ENCODE measurements around the gene GSC.

Gene GSC

GRCh38 chr14:94780536-94781399 is 10.9 kb upstream of the GSC start:
- Histone ChIP-seq H3K36me3 (replicated peaks in 1 of 2; ENCODE audit: control insufficient read depth in 2 of 2, insufficient read depth in 2 of 2, low read length in 2 of 2) (no peaks in the 10 kb centered on the region), H2BK5ac (ENCODE audit: low read length) (no peak overlapping the region), H3K18ac (ENCODE audit: low read length) (peak overlapping the region; percentile 42), H3K27ac (replicated peaks; ENCODE audit: low read length) (no peak overlapping the region), H3K9ac (ENCODE audit: low read depth, low read length, poor library complexity) (no peak overlapping the region), H3K4me3 (ENCODE audit: low read length in 2 of 2) (no peak overlapping the region), H3K4ac (ENCODE audit: low read length) (no peak overlapping the region), H3K79me1 (ENCODE audit: low read depth, low read length) (no peaks in the 10 kb centered on the region), H2AFZ (ENCODE audit: low read length) (no peak overlapping the region), H4K91ac (ENCODE audit: low read depth, low read length, poor library complexity) (no peak overlapping the region), H2BK120ac (ENCODE audit: low read depth, low read length) (no peak overlapping the region), H2BK15ac (ENCODE audit: low read length) (no peak overlapping the region), H3K9me3 (replicated peaks in 1 of 2; ENCODE audit: control insufficient read depth in 2 of 2, insufficient read depth in 1 of 2, low read depth in 1 of 2, low read length in 2 of 2) (no peaks in the 10 kb centered on the region), H2BK12ac (ENCODE audit: low read length) (no peak overlapping the region), H3K4me2 (ENCODE audit: insufficient read depth, low read length, poor library complexity, severe bottlenecking) (no peak overlapping the region), H4K8ac (ENCODE audit: low read depth, low read length) (no peak overlapping the region), H2AK5ac (ENCODE audit: low read depth, low read length) (no peak overlapping the region), H3K27me3 (ENCODE audit: control insufficient read depth in 3 of 3, insufficient read depth in 3 of 3, low read depth in 1 of 3, low read length in 3 of 3) (peaks cover 0 to 18% (median 17%) of the 10 kb centered on the region in 3 experiments), H3K23ac (ENCODE audit: low read depth, low read length, poor library complexity) (no peak overlapping the region), H3K4me1 (ENCODE audit: control insufficient read depth in 2 of 2, insufficient read depth in 1 of 2, low read depth in 1 of 2, low read length in 2 of 2) (peaks cover 0 to 14% of the 10 kb centered on the region in 2 donors), H3K14ac (ENCODE audit: low read length) (no peak overlapping the region)
- WGBS, 2 donors (ENCODE audit: extremely low coverage in 2 of 2, insufficient read length in 2 of 2, insufficient replicate concordance in 1 of 2), result no CpG with 5 or more reads among the region's 8 CpGs
- peak; percentile 36 for DNase-seq (ENCODE audit: low spot score)

DNA sequence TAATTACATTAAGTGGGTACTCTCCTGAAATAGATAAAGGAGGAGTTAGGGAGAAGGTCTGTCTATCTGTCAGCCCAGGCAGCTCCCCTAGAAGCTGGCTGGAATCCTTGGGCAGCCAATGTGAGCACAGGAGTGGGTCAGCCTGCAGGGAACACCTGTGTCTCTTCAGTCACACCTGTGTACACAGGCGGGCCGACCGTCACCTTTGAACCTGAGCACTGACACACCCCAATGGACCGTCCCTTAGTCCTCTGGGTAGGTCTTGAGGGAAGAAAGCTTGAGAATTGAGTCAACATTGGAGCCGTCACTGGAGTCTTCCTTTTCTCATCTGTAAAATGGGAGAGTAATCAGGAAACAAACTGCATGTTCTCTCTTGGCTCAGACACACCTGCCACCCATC is 9.8 kb upstream of the GSC start:
- H4K91ac ChIP-seq (ENCODE audit: low read depth, low read length, poor library complexity), result no peak overlapping the region

DNA sequence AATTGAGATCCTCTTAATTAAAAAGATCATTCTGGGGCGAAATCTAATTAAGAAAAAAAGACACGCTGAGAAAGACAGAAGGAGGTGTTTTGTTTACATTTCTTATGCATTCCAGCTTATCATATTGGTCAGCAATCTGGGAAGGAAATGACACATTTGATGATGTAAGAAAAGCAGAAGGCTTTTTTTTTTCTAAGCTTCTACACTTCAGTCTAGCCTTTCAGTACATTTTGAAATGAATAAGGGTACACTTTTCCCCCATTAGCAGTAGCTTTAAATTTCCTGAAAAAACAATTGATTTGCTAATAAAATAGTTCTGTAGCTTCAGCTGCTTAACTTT is 5.9 kb upstream of the GSC start:
- H3K4ac ChIP-seq (ENCODE audit: low read length), result no peak overlapping the region
- no peak overlapping the region for H3K9ac ChIP-seq (ENCODE audit: low read depth, low read length, poor library complexity)
- H4K91ac ChIP-seq (ENCODE audit: low read depth, low read length, poor library complexity), result no peak overlapping the region
- peaks cover 12 to 67% (median 57%) of the 10 kb centered on the region in 3 experiments for H3K27me3 ChIP-seq (ENCODE audit: control insufficient read depth in 3 of 3, insufficient read depth in 3 of 3, low read depth in 1 of 3, low read length in 3 of 3)
- no peak overlapping the region for H3K14ac ChIP-seq (ENCODE audit: low read length)
- H4K8ac ChIP-seq (ENCODE audit: low read depth, low read length), result no peak overlapping the region
- H3K27ac ChIP-seq (replicated peaks; ENCODE audit: low read length), result no peak overlapping the region
- no peak overlapping the region for H2AFZ ChIP-seq (ENCODE audit: low read length)
- H2BK15ac ChIP-seq (ENCODE audit: low read length), result no peak overlapping the region
- no CpG with 5 or more reads among the region's 2 CpGs for WGBS, 2 donors (ENCODE audit: extremely low coverage in 2 of 2, insufficient read length in 2 of 2, insufficient replicate concordance in 1 of 2)
- H3K4me1 ChIP-seq (ENCODE audit: control insufficient read depth in 2 of 2, insufficient read depth in 1 of 2, low read depth in 1 of 2, low read length in 2 of 2), result peaks cover 0 to 42% of the 10 kb centered on the region in 2 donors
- no peaks in the 10 kb centered on the region for H3K9me3 ChIP-seq (replicated peaks in 1 of 2; ENCODE audit: control insufficient read depth in 2 of 2, insufficient read depth in 1 of 2, low read depth in 1 of 2, low read length in 2 of 2)
- no peak overlapping the region for H3K4me2 ChIP-seq (ENCODE audit: insufficient read depth, low read length, poor library complexity, severe bottlenecking)
- no peaks in the 10 kb centered on the region for H3K36me3 ChIP-seq (replicated peaks in 1 of 2; ENCODE audit: control insufficient read depth in 2 of 2, insufficient read depth in 2 of 2, low read length in 2 of 2)
- no peak overlapping the region for H2BK5ac ChIP-seq (ENCODE audit: low read length)
- no peaks in the 10 kb centered on the region for H3K79me1 ChIP-seq (ENCODE audit: low read depth, low read length)
- H3K23ac ChIP-seq (ENCODE audit: low read depth, low read length, poor library complexity), result no peak overlapping the region
- H3K4me3 ChIP-seq (ENCODE audit: low read length in 2 of 2), result no peak overlapping the region
- no peak overlapping the region for H2BK120ac ChIP-seq (ENCODE audit: low read depth, low read length)
- H3K18ac ChIP-seq (ENCODE audit: low read length), result no peak overlapping the region
- no peak for DNase-seq (ENCODE audit: low spot score)
- H2BK12ac ChIP-seq (ENCODE audit: low read length), result no peak overlapping the region
- no peak overlapping the region for H2AK5ac ChIP-seq (ENCODE audit: low read depth, low read length)

More for the DNA sequence above, 9.8 kb upstream of the GSC start:
- Histone ChIP-seq H3K79me1 (ENCODE audit: low read depth, low read length) (no peaks in the 10 kb centered on the region), H3K4me3 (ENCODE audit: low read length in 2 of 2) (no peak overlapping the region), H3K18ac (ENCODE audit: low read length) (no peak overlapping the region), H4K8ac (ENCODE audit: low read depth, low read length) (no peak overlapping the region), H3K4me2 (ENCODE audit: insufficient read depth, low read length, poor library complexity, severe bottlenecking) (no peak overlapping the region), H3K27ac (replicated peaks; ENCODE audit: low read length) (no peak overlapping the region), H2BK12ac (ENCODE audit: low read length) (no peak overlapping the region), H2BK120ac (ENCODE audit: low read depth, low read length) (no peak overlapping the region), H3K36me3 (replicated peaks in 1 of 2; ENCODE audit: control insufficient read depth in 2 of 2, insufficient read depth in 2 of 2, low read length in 2 of 2) (no peaks in the 10 kb centered on the region), H3K4me1 (ENCODE audit: control insufficient read depth in 2 of 2, insufficient read depth in 1 of 2, low read depth in 1 of 2, low read length in 2 of 2) (peaks cover 0 to 21% of the 10 kb centered on the region in 2 donors), H2BK5ac (ENCODE audit: low read length) (no peak overlapping the region), H3K14ac (ENCODE audit: low read length) (no peak overlapping the region), H2AK5ac (ENCODE audit: low read depth, low read length) (no peak overlapping the region), H3K9ac (ENCODE audit: low read depth, low read length, poor library complexity) (no peak overlapping the region), H3K9me3 (replicated peaks in 1 of 2; ENCODE audit: control insufficient read depth in 2 of 2, insufficient read depth in 1 of 2, low read depth in 1 of 2, low read length in 2 of 2) (no peaks in the 10 kb centered on the region), H3K23ac (ENCODE audit: low read depth, low read length, poor library complexity) (no peak overlapping the region), H2AFZ (ENCODE audit: low read length) (no peak overlapping the region), H3K4ac (ENCODE audit: low read length) (no peak overlapping the region), H2BK15ac (ENCODE audit: low read length) (no peak overlapping the region), H3K27me3 (ENCODE audit: control insufficient read depth in 3 of 3, insufficient read depth in 3 of 3, low read depth in 1 of 3, low read length in 3 of 3) (peaks cover 0 to 28% (median 26%) of the 10 kb centered on the region in 3 experiments)
- no peak for DNase-seq (ENCODE audit: low spot score)
- no CpG with 5 or more reads among the region's 5 CpGs for WGBS, 2 donors (ENCODE audit: extremely low coverage in 2 of 2, insufficient read length in 2 of 2, insufficient replicate concordance in 1 of 2)

GRCh38 chr14:94775091-94775870 is 5.4 kb upstream of the GSC start:
- no peak overlapping the region for H2BK5ac ChIP-seq (ENCODE audit: low read length)
- peaks cover 0 to 39% of the 10 kb centered on the region in 2 donors for H3K4me1 ChIP-seq (ENCODE audit: control insufficient read depth in 2 of 2, insufficient read depth in 1 of 2, low read depth in 1 of 2, low read length in 2 of 2)
- H3K9ac ChIP-seq (ENCODE audit: low read depth, low read length, poor library complexity), result no peak overlapping the region
- no peak overlapping the region for H3K4me3 ChIP-seq (ENCODE audit: low read length in 2 of 2)
- no peak overlapping the region for H3K14ac ChIP-seq (ENCODE audit: low read length)
- no peak overlapping the region for H2AFZ ChIP-seq (ENCODE audit: low read length)
- no CpG with 5 or more reads among the region's 20 CpGs for WGBS, 2 donors (ENCODE audit: extremely low coverage in 2 of 2, insufficient read length in 2 of 2, insufficient replicate concordance in 1 of 2)
- H4K91ac ChIP-seq (ENCODE audit: low read depth, low read length, poor library complexity), result no peak overlapping the region
- no peak overlapping the region for H2BK15ac ChIP-seq (ENCODE audit: low read length)
- H3K4ac ChIP-seq (ENCODE audit: low read length), result no peak overlapping the region
- no peaks in the 10 kb centered on the region for H3K36me3 ChIP-seq (replicated peaks in 1 of 2; ENCODE audit: control insufficient read depth in 2 of 2, insufficient read depth in 2 of 2, low read length in 2 of 2)
- H3K23ac ChIP-seq (ENCODE audit: low read depth, low read length, poor library complexity), result no peak overlapping the region
- H2BK120ac ChIP-seq (ENCODE audit: low read depth, low read length), result no peak overlapping the region
- no peak for DNase-seq (ENCODE audit: low spot score)
- no peak overlapping the region for H3K4me2 ChIP-seq (ENCODE audit: insufficient read depth, low read length, poor library complexity, severe bottlenecking)
- H3K9me3 ChIP-seq (replicated peaks in 1 of 2; ENCODE audit: control insufficient read depth in 2 of 2, insufficient read depth in 1 of 2, low read depth in 1 of 2, low read length in 2 of 2), result no peaks in the 10 kb centered on the region
- no peak overlapping the region for H2AK5ac ChIP-seq (ENCODE audit: low read depth, low read length)
- no peaks in the 10 kb centered on the region for H3K79me1 ChIP-seq (ENCODE audit: low read depth, low read length)
- no peak overlapping the region for H3K18ac ChIP-seq (ENCODE audit: low read length)
- H3K27me3 ChIP-seq (ENCODE audit: control insufficient read depth in 3 of 3, insufficient read depth in 3 of 3, low read depth in 1 of 3, low read length in 3 of 3), result peaks cover 12 to 72% (median 58%) of the 10 kb centered on the region in 3 experiments
- no peak overlapping the region for H4K8ac ChIP-seq (ENCODE audit: low read depth, low read length)
- H2BK12ac ChIP-seq (ENCODE audit: low read length), result no peak overlapping the region
- H3K27ac ChIP-seq (replicated peaks; ENCODE audit: low read length), result no peak overlapping the region

Data from neuronal stem cell (in vitro differentiated cells).